ENCODE results near the gene ELP2.
"Not testable (repeated sequence)": the region's sequence is repeated elsewhere in the genome, so short reads cannot be mapped to it uniquely, and the experiment has no call there.

- not testable (repeated sequence) for TF ChIP-seq EZH2 (IDR thresholded peaks at IDR 0.05; ENCODE audit: insufficient read depth, poor library complexity, severe bottlenecking); EZH2phosphoT487 (IDR thresholded peaks at IDR 0.05; ENCODE audit: insufficient read depth, low read depth)
These were observed 38.6 kb downstream of the ELP2 start for GRCh38 chr18:36168296-36168695.

Data from GM23248 (cell line).